Muscle of arm (tissue), 14 donors: Measurements from ENCODE around the gene HSD17B12. TPM values are rescaled to one million over a fixed set of nuclear protein-coding genes. Genes with fewer than 3 reads are reported as not detected.
A peak's percentile ranks its signal among the peaks of the same experiment; 100 is the strongest.
"Not testable (repeated sequence)": the region's sequence is repeated elsewhere in the genome, so short reads cannot be mapped to it uniquely, and the experiment has no call there.

Experiments used
- DNase-seq: peaks from one replicate; pipeline ENCODE4 v3.0.0-alpha.2; 2013
- long read RNA-seq, 11 donors: transcript quantifications; one replicate each; lab custom pipeline, GENCODE V29; 2026
- polyA plus RNA-seq, 12 donors: library from polyadenylated mRNA; unstranded; fragments of 120-200 nt; gene quantifications; one replicate each; pipeline ENCODE4 v1.2.1, GENCODE V29; 2013; ENCODE audit not compliant: insufficient read length in 12 of 12

Gene HSD17B12
- polyA plus RNA-seq: 10 to 100 TPM in 11 of 12 donors, not detected in 1; 30.4 to 57.5 (median 41.1) TPM
- long read RNA-seq, donor 1, full-length matches to known transcripts: 13 of 59 reads
- long read RNA-seq, donor 1, partial matches to known transcripts: 37 of 59 reads
- long read RNA-seq, donor 1, other reads (novel, unspliced or antisense): 9 of 59 reads
- long read RNA-seq, donor 2, full-length matches to known transcripts: 15 of 15 reads
- long read RNA-seq, donor 2, partial matches to known transcripts: 0 of 15 reads
- long read RNA-seq, donor 2, other reads (novel, unspliced or antisense): 0 of 15 reads
- long read RNA-seq, donor 3, full-length matches to known transcripts: 10 of 10 reads
- long read RNA-seq, donor 3, partial matches to known transcripts: 0 of 10 reads
- long read RNA-seq, donor 3, other reads (novel, unspliced or antisense): 0 of 10 reads
- long read RNA-seq, donor 4, full-length matches to known transcripts: 4 of 4 reads
- long read RNA-seq, donor 4, partial matches to known transcripts: 0 of 4 reads
- long read RNA-seq, donor 4, other reads (novel, unspliced or antisense): 0 of 4 reads
- long read RNA-seq, donor 5: 0 reads
- long read RNA-seq, donor 6, full-length matches to known transcripts: 13 of 13 reads
- long read RNA-seq, donor 6, partial matches to known transcripts: 0 of 13 reads
- long read RNA-seq, donor 6, other reads (novel, unspliced or antisense): 0 of 13 reads
- long read RNA-seq, donor 7, full-length matches to known transcripts: 6 of 6 reads
- long read RNA-seq, donor 7, partial matches to known transcripts: 0 of 6 reads
- long read RNA-seq, donor 7, other reads (novel, unspliced or antisense): 0 of 6 reads
- long read RNA-seq, donor 8, transcript HSD17B12-201 (11 exons, 2,571 nt): major isoform, 7 of 14 reads
- long read RNA-seq, donor 8, partial matches to known transcripts: 0 of 14 reads
- long read RNA-seq, donor 8, other reads (novel, unspliced or antisense): 6 of 14 reads
- long read RNA-seq, donor 9, transcript HSD17B12-201 (11 exons, 2,571 nt): major isoform, 5 of 5 reads
- long read RNA-seq, donor 9, partial matches to known transcripts: 0 of 5 reads
- long read RNA-seq, donor 9, other reads (novel, unspliced or antisense): 0 of 5 reads
- long read RNA-seq, donor 10, transcript HSD17B12-201 (11 exons, 2,571 nt): major isoform, 13 of 13 reads
- long read RNA-seq, donor 10, partial matches to known transcripts: 0 of 13 reads
- long read RNA-seq, donor 10, other reads (novel, unspliced or antisense): 0 of 13 reads
- long read RNA-seq, donor 11, transcript HSD17B12-201 (11 exons, 2,571 nt): major isoform, 11 of 12 reads
- long read RNA-seq, donor 11, partial matches to known transcripts: 0 of 12 reads
- long read RNA-seq, donor 11, other reads (novel, unspliced or antisense): 0 of 12 reads

DNA sequence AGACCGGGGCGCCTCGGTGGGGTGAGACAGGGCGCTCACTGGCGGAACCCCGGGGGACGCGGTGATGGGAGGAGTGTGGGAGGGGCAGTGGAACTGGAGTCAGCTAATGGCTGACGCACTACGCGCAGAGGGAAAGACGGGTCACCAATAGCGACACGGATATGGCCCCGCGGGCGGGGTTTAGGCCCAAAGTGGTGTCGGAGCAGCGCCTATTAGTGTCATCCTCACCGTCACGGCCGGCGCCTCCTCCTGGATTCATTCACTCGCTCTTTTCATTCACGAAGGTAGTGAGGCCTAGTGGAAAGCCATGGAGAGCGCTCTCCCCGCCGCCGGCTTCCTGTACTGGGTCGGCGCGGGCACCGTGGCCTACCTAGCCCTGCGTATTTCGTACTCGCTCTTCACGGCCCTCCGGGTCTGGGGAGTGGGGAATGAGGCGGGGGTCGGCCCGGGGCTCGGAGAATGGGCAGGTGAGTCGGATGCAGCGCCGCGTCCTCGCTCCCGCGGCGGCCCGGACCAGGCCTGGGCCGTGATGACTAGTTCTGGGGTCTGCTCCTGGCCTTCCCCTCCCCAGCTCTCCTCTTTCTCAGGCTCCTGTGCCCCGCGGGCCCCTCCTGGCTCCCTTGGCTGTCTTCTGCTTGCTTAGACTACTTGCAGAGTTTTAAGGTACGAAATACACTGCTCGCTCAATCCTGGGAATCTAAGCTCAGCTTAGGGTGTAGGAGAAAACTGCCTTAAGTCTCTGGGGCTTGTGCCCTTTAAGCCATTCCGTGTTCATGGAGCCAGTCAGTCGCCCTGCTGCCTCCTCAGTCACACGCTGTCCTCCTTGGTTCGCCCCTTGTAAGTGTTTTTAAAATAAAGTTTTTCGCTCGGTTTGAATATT, at the start of gene HSD17B12:
Gene HSD17B12 (plus strand): TSS at position 218 of the 880 bp plus-strand sequence. CDS start 90 bp downstream, at position 308.
- peak; percentile 98 for DNase-seq

GRCh38 chr11:43631732-43632131, 48.8 kb upstream of the HSD17B12 start:
- DNase-seq: no peak

- DNase-seq: no peak
Observed at GRCh38 chr11:43632181-43632580, 48.4 kb upstream of the HSD17B12 start.

- DNase-seq: no peak
Observed at GRCh38 chr11:43638717-43639116, 41.8 kb upstream of the HSD17B12 start.

DNA sequence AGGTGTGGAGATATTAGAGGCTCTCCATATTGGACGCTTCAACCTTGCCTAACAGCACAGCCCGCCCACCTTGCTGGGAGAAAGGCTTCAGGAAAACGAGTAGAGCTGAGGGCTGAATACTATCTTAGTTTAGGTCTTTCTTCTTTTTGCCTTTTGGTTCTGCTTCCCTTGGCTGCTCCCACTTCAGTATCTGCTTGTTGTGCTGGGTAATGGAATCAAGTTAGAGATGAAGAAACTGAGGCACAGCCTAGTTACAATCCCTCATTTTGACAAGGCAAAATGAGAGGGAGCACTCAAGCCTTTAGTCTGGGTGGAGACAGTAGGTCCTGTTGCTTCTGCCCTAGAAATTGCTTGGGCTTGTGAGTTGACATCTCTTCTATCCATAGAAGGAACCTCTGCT, 41.3 kb upstream of the HSD17B12 start:
- DNase-seq: no peak

GRCh38 chr11:43639920-43640319, 40.6 kb upstream of the HSD17B12 start:
- no peak for DNase-seq

DNA sequence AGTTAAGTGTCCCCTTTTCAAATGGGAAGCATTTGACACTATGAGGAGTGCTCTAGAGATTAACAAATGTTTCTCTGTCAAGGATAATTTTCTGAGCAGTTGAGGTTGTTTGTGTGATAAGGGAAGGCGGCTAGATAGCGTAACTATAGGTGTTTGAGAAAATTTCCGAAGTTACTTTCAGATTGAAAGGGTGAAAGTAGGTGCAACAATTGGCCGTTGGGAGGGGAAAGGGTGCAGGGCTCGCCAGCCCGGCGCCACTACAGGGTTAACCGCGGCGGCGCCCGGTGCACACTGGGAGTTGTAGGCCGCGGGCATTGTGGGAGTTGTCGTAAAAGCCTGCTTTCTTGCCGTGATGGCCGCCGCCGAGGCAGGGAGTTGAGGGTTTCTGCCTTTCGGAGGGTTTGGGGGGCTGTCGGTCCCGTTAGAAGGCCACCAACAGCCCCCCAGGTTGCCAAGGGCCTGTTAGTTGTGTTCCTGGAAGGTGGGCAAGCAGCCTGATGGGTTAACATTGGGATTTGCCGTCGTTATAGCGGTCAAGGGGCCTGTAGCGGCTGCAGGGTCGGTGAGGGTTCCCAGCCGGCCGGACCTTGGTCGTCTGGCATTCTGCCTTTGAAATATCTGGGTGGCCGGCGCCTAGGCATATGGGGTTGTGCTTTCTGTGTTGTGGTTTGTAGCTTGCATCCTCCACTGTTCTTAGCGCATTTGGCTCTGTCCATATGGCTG, 36.5 kb upstream of the HSD17B12 start:
- peak; percentile 89 for DNase-seq

DNA sequence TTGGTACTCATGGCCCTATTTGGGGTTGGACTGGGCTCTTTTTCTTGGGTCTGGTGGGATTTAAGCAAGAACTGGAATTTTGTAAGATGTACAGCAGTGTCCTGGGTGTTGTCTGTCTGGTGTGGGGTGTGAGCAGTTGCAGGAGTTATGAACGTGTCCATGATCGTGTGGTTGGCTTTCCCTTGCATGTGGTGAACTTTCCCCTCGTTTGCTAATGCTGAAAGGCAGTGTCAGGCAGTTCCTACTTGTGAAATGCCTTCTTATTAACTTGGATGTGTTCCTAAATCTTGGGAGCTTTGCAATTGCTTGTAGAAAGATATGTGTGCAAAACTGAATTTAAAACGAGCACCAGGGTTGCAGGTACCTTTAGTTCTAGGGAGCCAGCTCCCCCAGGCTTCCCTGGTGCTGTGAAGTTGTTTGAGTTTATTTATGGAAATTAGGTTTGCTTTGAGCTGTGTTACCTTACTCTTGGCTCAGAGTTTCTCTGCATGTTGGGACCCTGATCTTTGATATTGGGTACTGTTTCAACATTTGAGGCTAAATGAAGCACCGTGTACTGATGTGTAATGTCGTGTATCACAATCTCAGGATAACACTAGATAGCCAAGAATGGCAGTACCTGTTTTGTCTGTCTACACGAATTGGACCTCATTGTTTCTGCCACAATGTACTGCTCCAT, 35.8 kb upstream of the HSD17B12 start:
- DNase-seq: no peak

GRCh38 chr11:43646767-43647166, 33.8 kb upstream of the HSD17B12 start:
- no peak for DNase-seq

GRCh38 chr11:43648888-43649287, 31.6 kb upstream of the HSD17B12 start:
- no peak for DNase-seq

DNA sequence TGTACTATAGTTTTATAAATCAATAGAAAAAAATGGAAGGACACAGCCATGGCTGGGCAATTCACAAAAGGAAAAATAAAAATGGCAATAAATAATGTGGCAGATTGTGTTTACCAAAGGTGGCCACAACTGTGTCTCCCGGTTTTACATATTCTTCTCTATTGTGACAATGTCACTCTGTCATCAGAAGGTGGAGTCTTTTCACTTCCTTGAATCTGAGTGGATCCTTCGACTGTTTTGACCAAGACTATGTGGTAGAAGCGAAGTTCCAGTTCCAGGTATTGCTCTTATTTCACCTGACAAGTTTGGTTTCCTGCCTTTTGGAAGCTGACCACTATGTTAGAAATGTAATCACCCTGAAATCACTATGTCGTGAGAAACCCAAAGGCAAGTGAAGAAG, 31.0 kb upstream of the HSD17B12 start:
- no peak for DNase-seq

- no peak for DNase-seq
Observed at GRCh38 chr11:43649921-43650320, 30.6 kb upstream of the HSD17B12 start.

DNA sequence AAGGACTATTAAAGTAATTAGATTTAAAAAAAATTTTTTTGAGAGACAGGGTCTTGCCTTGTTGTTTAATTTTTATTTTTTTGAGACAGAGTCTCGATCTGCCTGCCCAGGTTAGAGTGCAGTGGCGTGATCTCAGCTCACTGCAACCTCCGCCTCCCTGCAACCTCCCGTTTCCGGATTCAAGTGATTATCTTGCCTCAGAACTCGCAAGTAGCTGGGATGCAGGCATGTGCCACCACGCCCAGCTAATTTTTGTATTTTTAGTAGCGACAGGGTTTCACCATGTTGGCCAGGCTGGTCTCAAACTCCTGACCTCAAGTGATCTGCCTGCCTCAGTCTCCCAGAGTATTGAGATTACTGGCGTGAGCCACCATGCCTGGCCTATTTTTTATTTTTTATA, 17.5 kb upstream of the HSD17B12 start:
- not testable (repeated sequence) for DNase-seq

- DNase-seq: no peak
Observed at GRCh38 chr11:43664295-43664694, 16.2 kb upstream of the HSD17B12 start.

DNA sequence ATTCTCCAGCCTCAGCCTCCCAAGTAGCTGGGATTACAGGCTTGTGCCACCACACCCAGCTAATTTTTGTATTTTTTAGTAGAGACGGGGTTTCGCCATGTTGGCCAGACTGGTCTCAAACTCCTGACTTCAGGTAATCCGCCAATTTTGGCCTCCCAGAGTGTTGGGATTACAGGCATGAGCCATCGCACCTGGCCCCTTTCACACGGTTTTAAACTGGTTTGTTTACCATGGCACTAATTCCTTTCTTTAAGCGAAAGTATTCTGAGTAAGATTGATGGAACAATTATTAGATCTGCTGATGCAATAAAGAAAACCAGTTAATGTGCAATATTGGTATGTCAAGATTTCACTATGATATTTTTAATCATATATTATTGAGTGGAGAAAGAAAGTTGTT, 9.3 kb upstream of the HSD17B12 start:
- DNase-seq: not testable (repeated sequence)

- DNase-seq: no peak
Observed at GRCh38 chr11:43674560-43674959, 6.0 kb upstream of the HSD17B12 start.

- no peak for DNase-seq
Observed at GRCh38 chr11:43676933-43677332, 3.6 kb upstream of the HSD17B12 start.

DNA sequence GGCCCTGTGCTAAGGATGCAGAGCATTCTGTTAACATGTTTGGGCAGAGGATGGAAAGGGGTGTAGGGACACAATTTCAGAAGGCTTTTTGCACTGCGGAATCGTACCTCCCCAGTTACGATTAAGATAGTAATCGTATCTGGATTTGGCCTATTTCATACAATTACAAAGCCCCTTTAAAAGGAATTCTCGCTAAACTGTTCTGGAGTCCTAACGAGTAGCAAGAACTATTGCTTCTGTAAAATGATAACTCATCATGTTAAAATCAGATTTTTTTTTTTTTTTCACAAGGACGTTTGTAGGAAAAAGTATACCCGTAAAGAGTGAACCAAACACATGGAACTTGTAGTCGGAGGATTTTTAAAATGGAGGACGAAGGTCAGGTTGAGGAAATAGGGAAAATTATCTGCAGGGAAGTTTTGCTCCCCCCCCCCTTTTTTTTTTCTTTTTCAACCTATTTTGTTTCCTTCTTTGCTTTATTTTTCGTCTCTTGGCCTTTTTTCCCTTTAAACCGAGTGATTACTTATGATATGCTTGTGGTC, 934 bp downstream of the HSD17B12 start:
- no peak for DNase-seq

DNA sequence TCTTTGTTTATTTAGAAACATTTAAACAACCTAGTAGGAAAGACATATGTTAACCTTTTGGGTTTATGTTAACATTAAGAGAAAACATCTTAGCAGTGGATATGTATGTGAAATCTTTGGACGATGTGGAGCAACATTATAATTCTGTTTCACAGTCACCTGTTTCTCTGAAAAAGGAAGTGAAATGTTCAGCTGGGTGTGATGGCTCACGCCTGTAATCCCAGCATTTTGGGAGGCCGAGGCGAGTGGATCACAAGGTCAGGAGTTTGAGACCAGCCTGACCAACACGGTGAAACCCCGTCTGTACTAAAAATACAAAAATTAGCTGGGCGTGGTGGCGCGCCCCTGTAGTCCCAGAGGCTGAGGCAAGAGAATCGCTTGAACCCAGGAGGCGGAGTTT, 1.5 kb downstream of the HSD17B12 start:
- DNase-seq: not testable (repeated sequence)
